ENCODE measurements around the gene ITCH. TPM values are rescaled to one million over a fixed set of nuclear protein-coding genes. Genes with fewer than 3 reads are reported as not detected.
A peak's percentile ranks its signal among the peaks of the same experiment; 100 is the strongest.

The ITCH gene
- total RNA-seq, 5 donors from 2014 or later (not counting 1 experiment from before 2014, with no cell fraction given) = 50.5 to 63.6 (median 53.3) TPM

- Mint-ChIP-seq H3K36me3 (peaks cover 49% of the 10 kb centered on the region), H3K27me3 (no peaks in the 10 kb centered on the region), H3K4me1 (peaks cover 0 to 6% (median 2%) of the 10 kb centered on the region in 3 donors), H3K27ac (peak overlapping the region in 1 of 2 donors; percentile 28), H3K4me3 (no peak overlapping the region), H3K9me3 (no peaks in the 10 kb centered on the region)
- peaks cover 2 to 73% of the 10 kb centered on the region in 2 donors for H3K36me3 ChIP-seq (ENCODE audit: control insufficient read depth in 2 of 2, extremely low read depth in 1 of 2, insufficient read depth in 1 of 2, low read length in 1 of 2)
- ChIA-PET POLR2A (no interaction called here), CTCF (interaction anchor here in 1 of 2 donors (0.6 kb wide), 1 partner anchor 131 kb away, joined by 4 read pairs; no protein-coding TSS in a partner anchor)
- no peaks in the 10 kb centered on the region for H3K27me3 ChIP-seq (replicated peaks in 1 of 2; ENCODE audit: control insufficient read depth in 2 of 2, extremely low read depth in 1 of 2, insufficient read depth in 2 of 2, low read length in 1 of 2)
- H3K27ac ChIP-seq (ENCODE audit: low read length) = no peak overlapping the region
- H3K4me1 ChIP-seq (ENCODE audit: control insufficient read depth in 1 of 2, extremely low read depth in 1 of 2, insufficient read depth in 2 of 2, low read length in 2 of 2) = no peaks in the 10 kb centered on the region
- no peak overlapping the region for H3K4me3 ChIP-seq (ENCODE audit: control insufficient read depth in 1 of 2, extremely low read depth in 1 of 2, low read length in 1 of 2)
- 100% methylated on average over 1 of the region's 3 CpGs for WGBS (ENCODE audit: insufficient coverage)
- DNase-seq (no peak), ATAC-seq (replicated peaks in 1 of 4) (no peak)
- H3K9me3 ChIP-seq = no peaks in the 10 kb centered on the region
These were observed 80.5 kb downstream of the ITCH start for GRCh38 chr20:34443546-34443945.

GRCh38 chr20:34445177-34446065 is 82.3 kb downstream of the ITCH start:
- no peak for ATAC-seq (replicated peaks in 1 of 4)
- ChIA-PET CTCF (interaction anchor here in 1 of 2 donors (1.3 kb wide), 1 partner anchor 132 kb away, joined by 3 read pairs; no protein-coding TSS in a partner anchor), POLR2A (interaction anchor here in 1 of 2 donors (0.5 kb wide), 1 partner anchor 84 kb away, joined by 5 read pairs; no protein-coding TSS in a partner anchor)
- Mint-ChIP-seq H3K27ac (no peak overlapping the region), H3K36me3 (peaks cover 49% of the 10 kb centered on the region), H3K27me3 (no peaks in the 10 kb centered on the region), H3K4me3 (no peak overlapping the region), H3K4me1 (peaks cover 0 to 14% (median 8%) of the 10 kb centered on the region in 3 donors), H3K9me3 (no peaks in the 10 kb centered on the region)
- Histone ChIP-seq H3K27ac (ENCODE audit: low read length) (no peak overlapping the region), H3K27me3 (replicated peaks in 1 of 2; ENCODE audit: control insufficient read depth in 2 of 2, extremely low read depth in 1 of 2, insufficient read depth in 2 of 2, low read length in 1 of 2) (no peaks in the 10 kb centered on the region), H3K9me3 (no peaks in the 10 kb centered on the region), H3K4me3 (ENCODE audit: control insufficient read depth in 1 of 2, extremely low read depth in 1 of 2, low read length in 1 of 2) (no peak overlapping the region), H3K36me3 (ENCODE audit: control insufficient read depth in 2 of 2, extremely low read depth in 1 of 2, insufficient read depth in 1 of 2, low read length in 1 of 2) (peaks cover 2 to 69% of the 10 kb centered on the region in 2 donors), H3K4me1 (ENCODE audit: control insufficient read depth in 1 of 2, extremely low read depth in 1 of 2, insufficient read depth in 2 of 2, low read length in 2 of 2) (no peaks in the 10 kb centered on the region)
- WGBS (ENCODE audit: insufficient coverage) = 100% methylated on average over 3 of the region's 7 CpGs
- DNase-seq = no peak

GRCh38 chr20:34448517-34448916 is 85.4 kb downstream of the ITCH start:
- H3K36me3 Mint-ChIP-seq = peaks cover 48% of the 10 kb centered on the region
- Histone ChIP-seq H3K36me3 (ENCODE audit: control insufficient read depth in 2 of 2, extremely low read depth in 1 of 2, insufficient read depth in 1 of 2, low read length in 1 of 2) (peaks cover 2 to 77% of the 10 kb centered on the region in 2 donors), H3K4me3 (ENCODE audit: control insufficient read depth in 1 of 2, extremely low read depth in 1 of 2, low read length in 1 of 2) (no peak overlapping the region), H3K9me3 (no peaks in the 10 kb centered on the region), H3K4me1 (ENCODE audit: control insufficient read depth in 1 of 2, extremely low read depth in 1 of 2, insufficient read depth in 2 of 2, low read length in 2 of 2) (no peaks in the 10 kb centered on the region), H3K27me3 (replicated peaks in 1 of 2; ENCODE audit: control insufficient read depth in 2 of 2, extremely low read depth in 1 of 2, insufficient read depth in 2 of 2, low read length in 1 of 2) (no peaks in the 10 kb centered on the region), H3K27ac (ENCODE audit: low read length) (no peak overlapping the region)
- no peak for ATAC-seq (replicated peaks in 1 of 4)
- ChIA-PET POLR2A (no interaction called here), CTCF (no interaction called here)
- no peak overlapping the region for H3K4me3 Mint-ChIP-seq
- no peaks in the 10 kb centered on the region for H3K27me3 Mint-ChIP-seq
- WGBS (ENCODE audit: insufficient coverage) = 100% methylated on average over 1 of the region's 1 CpG
- peaks cover 0 to 15% (median 8%) of the 10 kb centered on the region in 3 donors for H3K4me1 Mint-ChIP-seq
- DNase-seq = no peak
- no peaks in the 10 kb centered on the region for H3K9me3 Mint-ChIP-seq
- peak overlapping the region in 1 of 2 donors; percentile 18 for H3K27ac Mint-ChIP-seq

GRCh38 chr20:34449674-34450592 is 86.9 kb downstream of the ITCH start:
- DNase-seq (peak in 1 of 35 experiments; percentile 27), ATAC-seq (replicated peaks in 1 of 4) (no peak)
- CTCF ChIA-PET = interaction anchor here in 1 of 2 donors (1.9 kb wide), 1 partner anchor 137 kb away, joined by 7 read pairs; no protein-coding TSS in a partner anchor
- Mint-ChIP-seq H3K27ac (peak overlapping the region in 1 of 2 donors; percentile 55), H3K4me3 (no peak overlapping the region), H3K9me3 (no peaks in the 10 kb centered on the region), H3K36me3 (peaks cover 44% of the 10 kb centered on the region), H3K27me3 (no peaks in the 10 kb centered on the region), H3K4me1 (peaks cover 0 to 15% (median 8%) of the 10 kb centered on the region in 3 donors)
- Histone ChIP-seq H3K36me3 (ENCODE audit: control insufficient read depth in 2 of 2, extremely low read depth in 1 of 2, insufficient read depth in 1 of 2, low read length in 1 of 2) (peaks cover 4 to 71% of the 10 kb centered on the region in 2 donors), H3K27me3 (replicated peaks in 1 of 2; ENCODE audit: control insufficient read depth in 2 of 2, extremely low read depth in 1 of 2, insufficient read depth in 2 of 2, low read length in 1 of 2) (no peaks in the 10 kb centered on the region), H3K4me1 (ENCODE audit: control insufficient read depth in 1 of 2, extremely low read depth in 1 of 2, insufficient read depth in 2 of 2, low read length in 2 of 2) (no peaks in the 10 kb centered on the region), H3K9me3 (no peaks in the 10 kb centered on the region), H3K4me3 (ENCODE audit: control insufficient read depth in 1 of 2, extremely low read depth in 1 of 2, low read length in 1 of 2) (no peak overlapping the region), H3K27ac (ENCODE audit: low read length) (peak overlapping the region; percentile 26)
- POLR2A ChIA-PET = interaction anchor here in 1 of 2 donors (0.5 to 0.7 kb wide), 2 partner anchors 8 to 40 kb away, joined by 3 to 4 read pairs; no protein-coding TSS in a partner anchor
- WGBS (ENCODE audit: insufficient coverage) = 60% methylated on average over 1 of the region's 4 CpGs

GRCh38 chr20:34452281-34452982 is 89.4 kb downstream of the ITCH start:
- no peak for ATAC-seq (replicated peaks in 1 of 4)
- Histone ChIP-seq H3K27ac (ENCODE audit: low read length) (no peak overlapping the region), H3K4me1 (ENCODE audit: control insufficient read depth in 1 of 2, extremely low read depth in 1 of 2, insufficient read depth in 2 of 2, low read length in 2 of 2) (no peaks in the 10 kb centered on the region), H3K9me3 (no peaks in the 10 kb centered on the region), H3K27me3 (replicated peaks in 1 of 2; ENCODE audit: control insufficient read depth in 2 of 2, extremely low read depth in 1 of 2, insufficient read depth in 2 of 2, low read length in 1 of 2) (no peaks in the 10 kb centered on the region), H3K4me3 (ENCODE audit: control insufficient read depth in 1 of 2, extremely low read depth in 1 of 2, low read length in 1 of 2) (no peak overlapping the region), H3K36me3 (ENCODE audit: control insufficient read depth in 2 of 2, extremely low read depth in 1 of 2, insufficient read depth in 1 of 2, low read length in 1 of 2) (peaks cover 4 to 58% of the 10 kb centered on the region in 2 donors)
- DNase-seq = no peak
- ChIA-PET POLR2A (no interaction called here), CTCF (no interaction called here)
- Mint-ChIP-seq H3K36me3 (peaks cover 31% of the 10 kb centered on the region), H3K27ac (peak overlapping the region in 1 of 2 donors; percentile 22), H3K4me3 (no peak overlapping the region), H3K9me3 (no peaks in the 10 kb centered on the region), H3K27me3 (no peaks in the 10 kb centered on the region), H3K4me1 (peaks cover 0 to 15% (median 8%) of the 10 kb centered on the region in 3 donors)
- no CpG with 5 or more reads among the region's 2 CpGs for WGBS (ENCODE audit: insufficient coverage)
